NT2/D1 (cell line): ENCODE data around the gene TRAF2.

Experiments
- DNase-seq: peaks from one replicate; pipeline ENCODE4 v3.0.0-alpha.2; 2011; ENCODE audit warnings: low read depth, low spot score
- H3K27me3 ChIP-seq: 2 replicates; pipeline ENCODE4 v1.6.0; 2011; ENCODE audit warnings: mild to moderate bottlenecking; ENCODE audit not compliant: insufficient read length, insufficient read depth
- H3K36me3 ChIP-seq: 2 replicates; pipeline ENCODE4 v1.6.1; 2011; ENCODE audit warnings: mild to moderate bottlenecking, low read length, mixed read lengths; ENCODE audit not compliant: insufficient read depth, insufficient read length
- H3K4me1 ChIP-seq: 2 replicates; pipeline ENCODE4 v1.5.1; 2011; ENCODE audit not compliant: insufficient read depth, insufficient read length
- H3K4me3 ChIP-seq: 2 replicates; pipeline ENCODE4 v1.5.1; 2011; ENCODE audit warnings: low read depth; ENCODE audit not compliant: insufficient read length
- H3K9ac ChIP-seq: 2 replicates; pipeline ENCODE4 v1.6.0; 2011; ENCODE audit warnings: low read depth; ENCODE audit not compliant: insufficient read length
- H3K9me3 ChIP-seq: 2 replicates; pipeline ENCODE4 v1.5.1; 2011; ENCODE audit warnings: mild to moderate bottlenecking, low read length; ENCODE audit not compliant: insufficient read depth
- SUZ12 ChIP-seq: IDR thresholded peaks from 2 replicates; pipeline ENCODE4 v1.6.1; 2011; ENCODE audit not compliant: insufficient read length, insufficient read depth; ENCODE audit errors: extremely low read depth
- YY1 ChIP-seq: IDR thresholded peaks from 2 replicates; pipeline ENCODE4 v1.6.1; 2011; ENCODE audit not compliant: insufficient read length, insufficient read depth
- ZNF274 ChIP-seq: IDR thresholded peaks from 2 replicates; pipeline ENCODE4 v1.6.1; 2011; ENCODE audit warnings: mild to moderate bottlenecking, low read depth, low read length

The TRAF2 gene

DNA sequence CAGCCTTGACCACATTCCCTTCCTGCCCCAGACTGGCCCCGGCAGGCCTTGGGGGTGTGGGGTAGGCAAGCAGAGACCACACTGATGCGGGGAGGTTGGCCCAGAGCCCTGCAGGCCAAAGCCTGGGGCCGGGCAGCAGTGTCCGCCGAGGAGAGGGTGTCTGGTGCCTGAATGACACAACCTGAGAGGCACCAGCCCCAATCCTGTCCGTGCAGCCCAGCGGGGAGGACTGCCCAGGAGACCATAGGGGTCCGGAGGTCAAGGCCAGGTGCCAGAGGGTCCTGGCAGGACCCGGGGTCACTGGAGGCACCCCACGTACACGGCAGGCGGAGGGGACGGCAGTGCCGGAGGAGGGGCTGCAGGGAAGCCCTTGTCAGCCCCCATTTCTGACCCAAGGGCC lies 85.4 kb downstream of the TRAF2 start:
- H3K4me1 ChIP-seq: peaks cover 26% of the 10 kb centered on the region
- TF ChIP-seq SUZ12: no peak
- TF ChIP-seq YY1: no peak
- peaks cover under 1% of the 10 kb centered on the region for H3K27me3 ChIP-seq

DNA sequence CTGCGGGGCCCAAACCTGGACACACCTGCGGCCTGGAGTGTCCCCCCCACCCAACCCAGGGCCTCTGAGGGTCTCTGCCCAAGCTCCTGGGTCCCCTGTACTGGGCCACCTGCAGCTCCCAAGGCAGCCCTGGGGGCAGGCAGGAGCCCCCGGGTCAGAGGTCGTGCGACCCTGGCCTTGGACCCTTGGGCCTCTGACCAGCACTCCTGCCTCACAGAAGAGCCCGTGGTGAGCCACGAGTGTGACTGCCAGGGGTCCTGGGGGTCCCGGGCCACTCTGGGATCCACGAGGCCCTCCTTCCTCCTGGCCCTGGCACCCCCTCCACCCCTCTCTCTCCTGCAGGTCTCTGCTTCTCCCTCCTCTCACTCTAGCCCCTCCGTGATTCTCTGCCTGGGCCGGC lies 86.0 kb downstream of the TRAF2 start:
- TF ChIP-seq YY1 (no peak), ZNF274 (no peak), SUZ12 (no peak)
- peaks cover 31% of the 10 kb centered on the region for H3K4me1 ChIP-seq
- no peak overlapping the region for H3K4me3 ChIP-seq
- DNase-seq: no peak
- H3K27me3 ChIP-seq: peaks cover 6% of the 10 kb centered on the region
- H3K9me3 ChIP-seq: no peaks in the 10 kb centered on the region
- H3K36me3 ChIP-seq: no peaks in the 10 kb centered on the region
- H3K9ac ChIP-seq: no peak overlapping the region

More for the DNA sequence above, 85.4 kb downstream of the TRAF2 start:
- Histone ChIP-seq H3K9ac (no peak overlapping the region), H3K36me3 (no peaks in the 10 kb centered on the region), H3K4me3 (no peak overlapping the region), H3K9me3 (no peaks in the 10 kb centered on the region)
- DNase-seq: no peak

DNA sequence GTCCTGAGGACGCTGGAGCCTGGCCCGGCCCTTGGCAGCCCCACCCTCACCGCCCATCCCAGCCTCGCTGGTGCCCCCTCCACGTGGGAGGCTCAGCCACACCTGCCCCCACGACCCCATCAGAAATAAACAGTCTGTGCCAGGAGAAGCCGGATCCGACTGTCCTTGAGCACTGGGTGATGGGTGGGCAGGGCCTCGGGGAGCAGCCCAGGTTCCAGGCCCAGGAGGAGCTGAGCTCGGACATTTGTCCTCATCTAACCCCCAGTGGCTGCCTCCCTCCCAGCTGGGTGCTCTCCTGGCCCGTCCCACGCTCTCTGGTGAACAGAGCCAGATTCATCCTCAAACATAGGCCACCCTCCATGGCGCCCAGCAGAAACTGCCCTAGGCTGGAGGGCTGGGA lies 86.4 kb downstream of the TRAF2 start:
- no peaks in the 10 kb centered on the region for H3K36me3 ChIP-seq
- no peak for DNase-seq
- no peak for TF ChIP-seq SUZ12
- no peak for TF ChIP-seq ZNF274
- no peak for TF ChIP-seq YY1
- no peaks in the 10 kb centered on the region for H3K9me3 ChIP-seq
- peak overlapping the region; percentile 17 for H3K9ac ChIP-seq
- H3K4me1 ChIP-seq: peaks cover 36% of the 10 kb centered on the region
- peaks cover 11% of the 10 kb centered on the region for H3K27me3 ChIP-seq
- no peak overlapping the region for H3K4me3 ChIP-seq

DNA sequence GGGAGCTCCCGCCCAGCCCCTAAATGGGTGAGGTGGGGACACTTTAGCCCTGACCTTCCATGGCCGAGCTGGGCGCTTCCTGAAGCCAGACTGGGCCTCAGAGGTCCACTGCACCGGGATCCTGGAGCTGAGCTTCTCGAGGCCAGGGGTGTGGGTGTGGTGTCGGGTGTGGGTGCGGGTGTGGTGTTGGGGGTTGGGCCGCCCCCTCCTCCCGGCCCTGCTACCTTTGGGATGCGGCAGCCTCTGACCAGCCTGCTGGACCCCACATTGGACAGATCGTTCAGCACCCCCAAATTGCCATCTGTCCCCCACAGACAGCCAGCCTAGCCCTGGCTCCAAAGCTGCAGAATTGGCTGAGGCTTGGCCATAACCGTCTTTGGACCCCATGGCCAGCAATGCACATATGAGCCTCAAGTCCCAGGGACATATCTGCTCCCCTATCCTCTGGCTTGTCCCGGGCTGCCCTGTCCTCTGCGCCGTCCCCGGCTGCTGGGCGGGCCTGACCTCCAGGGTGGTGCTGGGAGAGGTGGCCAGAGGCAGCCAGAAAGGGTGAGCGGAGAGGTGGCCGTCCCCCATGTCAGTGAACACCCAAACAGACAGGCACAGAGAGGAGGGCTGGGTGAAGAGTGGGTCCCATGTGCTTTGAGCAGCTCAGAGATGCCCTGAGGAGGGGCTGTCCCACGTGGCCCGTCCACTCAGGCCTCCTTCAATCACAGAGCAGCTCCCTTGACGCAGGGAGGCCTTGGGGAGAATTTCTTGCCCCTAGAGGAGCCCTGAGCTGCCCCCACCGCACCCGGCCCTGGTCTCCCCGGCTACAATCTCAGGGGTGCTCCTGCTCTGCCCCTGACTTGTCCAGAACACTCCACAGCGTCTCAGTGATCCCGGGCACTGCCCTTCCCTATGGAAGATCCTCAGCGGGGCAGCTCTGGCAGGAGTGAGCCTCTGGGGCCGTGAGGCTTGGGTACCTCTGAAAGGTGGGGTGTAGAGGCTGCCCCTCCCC lies 87.6 kb downstream of the TRAF2 start:
- no peak overlapping the region for H3K9ac ChIP-seq
- peaks cover 12% of the 10 kb centered on the region for H3K27me3 ChIP-seq
- no peak for TF ChIP-seq YY1
- TF ChIP-seq SUZ12: no peak
- no peaks in the 10 kb centered on the region for H3K36me3 ChIP-seq
- H3K9me3 ChIP-seq: no peaks in the 10 kb centered on the region
- no peak for DNase-seq
- peaks cover 39% of the 10 kb centered on the region for H3K4me1 ChIP-seq
- H3K4me3 ChIP-seq: no peak overlapping the region

DNA sequence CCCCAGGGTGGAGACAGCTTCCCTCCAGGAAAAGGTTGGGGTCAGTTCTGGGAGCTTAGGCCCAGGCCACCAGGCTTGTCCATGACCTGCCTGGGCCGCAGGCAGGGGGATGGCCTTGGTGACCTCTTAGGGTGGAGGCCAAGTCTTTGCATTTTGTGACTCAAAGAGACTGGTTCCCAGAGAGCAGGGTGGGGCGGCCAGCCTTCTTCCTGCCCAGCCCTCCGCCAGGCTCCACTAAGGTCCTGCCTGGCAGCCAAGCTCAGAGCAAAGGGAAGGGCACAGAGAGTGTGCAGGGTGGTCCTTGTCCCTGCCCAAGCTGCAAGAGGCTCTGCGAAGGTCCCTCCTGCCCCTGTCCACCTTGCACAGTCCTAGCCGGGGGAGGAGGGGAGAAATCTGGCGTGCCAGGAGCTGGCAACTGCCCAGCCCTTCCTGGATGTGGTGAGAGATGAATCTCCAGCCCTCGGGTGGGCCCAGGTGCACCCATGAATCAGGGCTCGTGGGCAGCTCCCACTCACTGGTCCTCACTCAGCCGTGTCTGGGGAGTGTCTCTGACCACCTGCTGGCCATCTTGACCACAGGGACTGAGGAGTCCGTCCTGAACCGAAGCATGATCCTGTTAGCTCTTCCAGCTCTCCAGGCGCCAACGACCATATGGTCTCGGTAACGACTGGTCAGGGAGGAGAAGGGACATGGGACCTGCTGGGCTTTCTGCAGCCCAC lies 88.7 kb downstream of the TRAF2 start:
- H3K9ac ChIP-seq: no peak overlapping the region
- no peak overlapping the region for H3K4me3 ChIP-seq
- peaks cover 12% of the 10 kb centered on the region for H3K27me3 ChIP-seq
- DNase-seq: no peak
- TF ChIP-seq YY1 (no peak), SUZ12 (no peak), ZNF274 (no peak)
- no peaks in the 10 kb centered on the region for H3K36me3 ChIP-seq
- peaks cover 44% of the 10 kb centered on the region for H3K4me1 ChIP-seq
- no peaks in the 10 kb centered on the region for H3K9me3 ChIP-seq

DNA sequence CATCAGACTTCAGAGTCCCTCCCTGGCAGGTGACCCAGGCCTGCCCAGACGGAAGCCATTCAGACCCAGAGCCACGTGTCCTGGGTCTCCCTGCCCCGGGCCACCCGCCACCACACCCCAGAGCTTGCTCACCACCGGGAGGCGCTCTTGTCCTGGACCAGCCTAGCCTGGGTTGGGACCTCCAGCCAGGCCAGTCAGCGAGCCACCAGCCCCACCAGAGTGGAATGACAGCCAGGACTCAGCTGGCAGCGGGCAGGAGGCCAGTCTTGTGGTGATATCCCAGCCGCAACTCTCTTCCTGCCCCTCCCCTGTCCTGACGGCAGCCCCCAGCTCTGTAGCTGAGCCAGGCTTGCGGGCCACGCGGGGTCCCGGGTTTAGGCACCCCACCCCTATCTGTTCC lies 89.3 kb downstream of the TRAF2 start:
- Histone ChIP-seq H3K36me3 (no peaks in the 10 kb centered on the region), H3K9ac (no peak overlapping the region), H3K27me3 (peaks cover 12% of the 10 kb centered on the region), H3K9me3 (no peaks in the 10 kb centered on the region), H3K4me1 (peaks cover 42% of the 10 kb centered on the region), H3K4me3 (no peak overlapping the region)
- TF ChIP-seq SUZ12 (no peak), YY1 (no peak)
- DNase-seq: no peak
